Activated naive CD8-positive, alpha-beta T cell treated with anti-CD3 and anti-CD28 coated beads, Interleukin-2, amount 50 U/mL, for 16 hours (primary cell): ENCODE data around the gene EEPD1.
"Not testable (repeated sequence)": the region's sequence is repeated elsewhere in the genome, so short reads cannot be mapped to it uniquely, and the experiment has no call there.

ENCODE experiments used
- DNase-seq: peaks from one replicate; pipeline ENCODE4 v3.0.0-alpha.2; 2020; ENCODE audit warnings: low read depth, low spot score

The EEPD1 gene

GRCh38 chr7:36214608-36215456 is 61.8 kb downstream of the EEPD1 start:
- no peak for DNase-seq

GRCh38 chr7:36215457-36215765 is 62.4 kb downstream of the EEPD1 start:
- no peak for DNase-seq

GRCh38 chr7:36216063-36216684 is 63.1 kb downstream of the EEPD1 start:
- DNase-seq = no peak

GRCh38 chr7:36217211-36217960 is 64.3 kb downstream of the EEPD1 start:
- no peak for DNase-seq

GRCh38 chr7:36217961-36218284 is 64.9 kb downstream of the EEPD1 start:
- DNase-seq = no peak

- no peak for DNase-seq
Observed at GRCh38 chr7:36219429-36219828, 66.4 kb downstream of the EEPD1 start.

GRCh38 chr7:36223851-36224250 is 70.8 kb downstream of the EEPD1 start:
- no peak for DNase-seq

- no peak for DNase-seq
Observed at GRCh38 chr7:36224934-36225858, 72.1 kb downstream of the EEPD1 start.

- no peak for DNase-seq
Observed at GRCh38 chr7:36226151-36226550, 73.1 kb downstream of the EEPD1 start.

GRCh38 chr7:36227223-36227622 is 74.2 kb downstream of the EEPD1 start:
- DNase-seq = no peak

- no peak for DNase-seq
Observed at GRCh38 chr7:36228039-36228438, 75.0 kb downstream of the EEPD1 start.

- no peak for DNase-seq
Observed at GRCh38 chr7:36231406-36231805, 78.4 kb downstream of the EEPD1 start.

GRCh38 chr7:36232555-36232954 is 79.5 kb downstream of the EEPD1 start:
- DNase-seq = no peak

GRCh38 chr7:36232971-36233550 is 80.0 kb downstream of the EEPD1 start:
- DNase-seq = no peak

GRCh38 chr7:36236073-36236472 is 83.0 kb downstream of the EEPD1 start:
- DNase-seq = no peak

GRCh38 chr7:36238138-36238537 is 85.1 kb downstream of the EEPD1 start:
- no peak for DNase-seq

GRCh38 chr7:36243356-36243755 is 90.3 kb downstream of the EEPD1 start:
- not testable (repeated sequence) for DNase-seq

- DNase-seq = not testable (repeated sequence)
Observed at GRCh38 chr7:36244001-36244400, 90.9 kb downstream of the EEPD1 start.

GRCh38 chr7:36244429-36244828 is 91.4 kb downstream of the EEPD1 start:
- DNase-seq = no peak

GRCh38 chr7:36245684-36246299 is 92.7 kb downstream of the EEPD1 start:
- no peak for DNase-seq

GRCh38 chr7:36249091-36249490 is 96.0 kb downstream of the EEPD1 start:
- no peak for DNase-seq
